LoVo (cell line): ENCODE results near the gene CDIPT.
A peak's percentile ranks its signal among the peaks of the same experiment; 100 is the strongest.

Source experiments
- DNase-seq: peaks from one replicate; pipeline ENCODE4 v3.0.0-alpha.2; 2016; ENCODE audit warnings: low spot score

The CDIPT gene

GRCh38 chr16:29825145-29826044 is 37.6 kb downstream of the CDIPT start:
- peak; percentile 78 for DNase-seq

- DNase-seq: peak; percentile 68
Measured at GRCh38 chr16:29824589-29825144, 38.4 kb downstream of the CDIPT start.

- DNase-seq: peak; percentile 55
Measured at GRCh38 chr16:29821643-29822115, 41.3 kb downstream of the CDIPT start.

GRCh38 chr16:29820730-29821642 is 42.0 kb downstream of the CDIPT start:
- peak; percentile 58 for DNase-seq

- peak; percentile 61 for DNase-seq
Measured at GRCh38 chr16:29820271-29820701, 42.7 kb downstream of the CDIPT start, which contains the start of gene MVP. MVP (plus strand) TSS chr16:29820462; CDS start chr16:29830550, 10,088 bp downstream.

- no peak for DNase-seq
Measured at GRCh38 chr16:29819506-29819905, 43.5 kb downstream of the CDIPT start.

GRCh38 chr16:29818082-29818481 is 44.9 kb downstream of the CDIPT start:
- DNase-seq: no peak

- peak; percentile 63 for DNase-seq
Measured at GRCh38 chr16:29816694-29817441, 46.2 kb downstream of the CDIPT start.

- peak; percentile 100 for DNase-seq
Measured at GRCh38 chr16:29815793-29816693, 47.0 kb downstream of the CDIPT start, which contains the start of gene PAGR1. PAGR1 (plus strand) TSS chr16:29816152; CDS start chr16:29816526, 374 bp downstream.

- no peak for DNase-seq
Measured at GRCh38 chr16:29815032-29815721, 47.8 kb downstream of the CDIPT start.

GRCh38 chr16:29814592-29814991 is 48.4 kb downstream of the CDIPT start:
- DNase-seq: no peak

GRCh38 chr16:29813644-29814562 is 49.1 kb downstream of the CDIPT start:
- no peak for DNase-seq

- DNase-seq: no peak
Measured at GRCh38 chr16:29812754-29813643, 50.0 kb downstream of the CDIPT start.

- DNase-seq: no peak
Measured at GRCh38 chr16:29811896-29812665, 50.9 kb downstream of the CDIPT start, which contains the start of gene PRRT2. PRRT2 (plus strand) TSS chr16:29812193; CDS start chr16:29813055, 862 bp downstream.

- DNase-seq: peak; percentile 87
Measured at GRCh38 chr16:29811170-29811895, 51.7 kb downstream of the CDIPT start.

- DNase-seq: no peak
Measured at GRCh38 chr16:29810699-29811169, 52.3 kb downstream of the CDIPT start.
